ENCODE data around the gene ATAD3A.
"Not testable (repeated sequence)": the region's sequence is repeated elsewhere in the genome, so short reads cannot be mapped to it uniquely, and the experiment has no call there.

DNA sequence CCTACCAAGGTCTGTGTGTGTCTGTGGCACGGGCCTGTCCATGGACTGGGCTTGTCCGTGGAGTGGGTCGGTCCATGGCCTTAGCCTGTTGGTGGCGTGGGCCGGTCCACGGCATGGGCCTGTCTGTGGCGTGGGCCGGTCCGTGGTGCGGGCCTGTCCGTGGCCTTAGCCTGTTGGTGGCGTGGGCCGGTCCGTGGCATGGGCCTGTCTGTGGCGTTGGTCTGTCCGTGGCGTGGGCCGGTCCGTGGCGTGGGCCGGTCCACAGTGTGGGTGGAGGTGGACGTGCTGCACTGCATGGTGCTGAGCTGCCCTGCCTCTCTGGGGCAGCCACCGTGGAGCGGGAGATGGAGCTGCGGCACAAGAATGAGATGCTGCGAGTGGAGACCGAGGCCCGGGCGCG, 30.2 kb upstream of the ATAD3A start:
- TF ChIP-seq EP300 (IDR thresholded peaks at IDR 0.05): not testable (repeated sequence)
- TF ChIP-seq, protein P1, sequence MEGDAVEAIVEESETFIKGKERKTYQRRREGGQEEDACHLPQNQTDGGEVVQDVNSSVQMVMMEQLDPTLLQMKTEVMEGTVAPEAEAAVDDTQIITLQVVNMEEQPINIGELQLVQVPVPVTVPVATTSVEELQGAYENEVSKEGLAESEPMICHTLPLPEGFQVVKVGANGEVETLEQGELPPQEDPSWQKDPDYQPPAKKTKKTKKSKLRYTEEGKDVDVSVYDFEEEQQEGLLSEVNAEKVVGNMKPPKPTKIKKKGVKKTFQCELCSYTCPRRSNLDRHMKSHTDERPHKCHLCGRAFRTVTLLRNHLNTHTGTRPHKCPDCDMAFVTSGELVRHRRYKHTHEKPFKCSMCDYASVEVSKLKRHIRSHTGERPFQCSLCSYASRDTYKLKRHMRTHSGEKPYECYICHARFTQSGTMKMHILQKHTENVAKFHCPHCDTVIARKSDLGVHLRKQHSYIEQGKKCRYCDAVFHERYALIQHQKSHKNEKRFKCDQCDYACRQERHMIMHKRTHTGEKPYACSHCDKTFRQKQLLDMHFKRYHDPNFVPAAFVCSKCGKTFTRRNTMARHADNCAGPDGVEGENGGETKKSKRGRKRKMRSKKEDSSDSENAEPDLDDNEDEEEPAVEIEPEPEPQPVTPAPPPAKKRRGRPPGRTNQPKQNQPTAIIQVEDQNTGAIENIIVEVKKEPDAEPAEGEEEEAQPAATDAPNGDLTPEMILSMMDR (IDR thresholded peaks at IDR 0.05): not testable (repeated sequence)

Measured in ovary (tissue), 3 donors.